HepG2 (cell line): ENCODE results near the gene PSENEN. TPM values are rescaled to one million over a fixed set of nuclear protein-coding genes. Genes with fewer than 3 reads are reported as not detected.
A peak's percentile ranks its signal among the peaks of the same experiment; 100 is the strongest.

ENCODE experiments used
- ATF4 ChIP-seq, 2 experiments: fragments of 450-650 bp in 1 of 2; sonication (generic) in 1 of 2; formaldehyde crosslinking; IDR thresholded peaks; 2 replicates each; pipeline versions ENCODE4 v1.5.0 to v1.8.0; 2020 to 2022; ENCODE audit warnings: mild to moderate bottlenecking in 1 of 2, missing genetic modification reagents in 1 of 2
- BCL3 ChIP-seq: sonication (generic); formaldehyde crosslinking; IDR thresholded peaks from 2 replicates; pipeline ENCODE4 v1.5.1; 2020; ENCODE audit warnings: mild to moderate bottlenecking, missing genetic modification reagents, moderate library complexity
- BCLAF1 ChIP-seq: fragments of 450-650 bp; IDR thresholded peaks from 2 replicates; pipeline ENCODE4 v1.6.1; 2017; ENCODE audit warnings: mild to moderate bottlenecking
- CHD2 ChIP-seq: IDR thresholded peaks from 2 replicates; pipeline ENCODE4 v1.6.1; 2011; ENCODE audit warnings: low read depth, low read length, improper control_type of control experiment
- CREB3 ChIP-seq: sonication (generic); formaldehyde crosslinking; IDR thresholded peaks from 2 replicates; pipeline ENCODE4 v1.5.0; 2020; ENCODE audit warnings: missing genetic modification reagents
- FOXP1 ChIP-seq, 2 experiments: fragments of 450-650 bp in 1 of 2; IDR thresholded peaks; 2 replicates each; pipeline ENCODE4 v1.6.1; 2017 to 2018; ENCODE audit warnings: antibody characterized with exemption in 1 of 2
- GFI1 ChIP-seq: sonication (generic); formaldehyde crosslinking; IDR thresholded peaks from 2 replicates; pipeline ENCODE4 v1.5.0; 2020; ENCODE audit warnings: missing genetic modification reagents, mild to moderate bottlenecking, borderline replicate concordance
- IRF2 ChIP-seq: IDR thresholded peaks from 2 replicates; pipeline ENCODE4 v1.6.1; 2018; ENCODE audit warnings: missing genetic modification reagents, missing compliant biosample characterization
- ISX ChIP-seq: sonication (generic); formaldehyde crosslinking; conservative IDR thresholded peaks from 2 replicates; pipeline ENCODE4 v1.5.0; 2020; ENCODE audit warnings: missing genetic modification reagents
- KLF6 ChIP-seq: IDR thresholded peaks from 2 replicates; pipeline ENCODE4 v1.8.0; 2016; ENCODE audit warnings: missing biosample characterization, missing genetic modification reagents
- MTA3 ChIP-seq: sonication (generic); formaldehyde crosslinking; IDR thresholded peaks from 2 replicates; pipeline ENCODE4 v1.4.0; 2020; ENCODE audit warnings: missing genetic modification reagents
- TBP ChIP-seq: sonication (generic); formaldehyde crosslinking; IDR thresholded peaks from 2 replicates; pipeline ENCODE4 v1.5.0; 2020; ENCODE audit warnings: missing genetic modification reagents
- TP53 ChIP-seq: sonication (generic); formaldehyde crosslinking; conservative IDR thresholded peaks from 2 replicates; pipeline ENCODE4 v1.4.0; 2020; ENCODE audit warnings: missing genetic modification reagents
- XBP1 ChIP-seq: sonication (generic); formaldehyde crosslinking; IDR thresholded peaks from 2 replicates; pipeline ENCODE4 v1.5.0; 2020; ENCODE audit warnings: missing genetic modification reagents
- ZBTB34 ChIP-seq: sonication (generic); formaldehyde crosslinking; IDR thresholded peaks from 2 replicates; pipeline ENCODE4 v1.8.0; 2022; ENCODE audit warnings: mild to moderate bottlenecking, missing genetic modification reagents
- ZGPAT ChIP-seq: IDR thresholded peaks from 2 replicates; pipeline ENCODE4 v1.6.1; 2016; ENCODE audit warnings: mild to moderate bottlenecking
- ZNF33A ChIP-seq: sonication (generic); formaldehyde crosslinking; IDR thresholded peaks from 2 replicates; pipeline ENCODE4 v1.5.1; 2020; ENCODE audit warnings: missing genetic modification reagents, mild to moderate bottlenecking, moderate library complexity, borderline replicate concordance
- ZNF557 ChIP-seq: sonication (generic); formaldehyde crosslinking; IDR thresholded peaks from 2 replicates; pipeline ENCODE4 v1.4.0; 2020; ENCODE audit warnings: missing genetic modification reagents
- ZNF598 ChIP-seq: sonication (generic); formaldehyde crosslinking; IDR thresholded peaks from 2 replicates; pipeline ENCODE4 v1.5.1; 2020; ENCODE audit warnings: mild to moderate bottlenecking, missing genetic modification reagents, borderline replicate concordance
- ZNF619 ChIP-seq: sonication (generic); formaldehyde crosslinking; IDR thresholded peaks from 2 replicates; pipeline ENCODE4 v1.4.0; 2020; ENCODE audit warnings: mild to moderate bottlenecking, missing genetic modification reagents
- ZNF7 ChIP-seq: IDR thresholded peaks from 2 replicates; pipeline ENCODE4 v1.6.1; 2016; ENCODE audit warnings: missing biosample characterization, missing genetic modification reagents
- polyA plus RNA-seq, 8 experiments: library from polyadenylated mRNA; depleted of rRNA in 3 of 8; stranded (reverse) in 7 of 8; unstranded in 1 of 8; fragments of >200 nt; fragmentation: Illumina TruSeq in 4 of 8; extraction: Trizol in 4 of 8; gene quantifications; 2 replicates each; pipeline versions ENCODE4 v1.2.1 to v1.2.3, GENCODE V29; 2011 to 2016; ENCODE audit warnings: low read depth in 4 of 8, missing spikeins in 1 of 8, mixed read lengths in 1 of 8; ENCODE audit not compliant: insufficient read depth in 1 of 8
- total RNA-seq, 5 experiments: library from RNA; depleted of rRNA; stranded (reverse); fragments of >200 nt; fragmentation: Illumina TruSeq; extraction: Trizol; gene quantifications; 2 replicates each; pipeline ENCODE4 v1.2.3, GENCODE V29; 2016; ENCODE audit warnings: low read depth in 1 of 5

Gene PSENEN
- total and polyA plus RNA-seq, 2 of the 13 experiments (the other 11 are each of a cell fraction or from before 2014, with no cell fraction given): 16.9 to 34.2 TPM

GRCh38 chr19:35740423-35741202, 4.8 kb upstream of the PSENEN start (continued):
- no peak for TF ChIP-seq FOXP1 (IDR thresholded peaks at IDR 0.05)
- TF ChIP-seq FOXP1 (CRISPR knock-in tag; IDR thresholded peaks at IDR 0.05): no peak
- TF ChIP-seq ZNF598 (CRISPR knock-in tag): peak; percentile 74; the same call in 1 of the 2 replicates
- TF ChIP-seq ISX (CRISPR knock-in tag): no peak
- peak; percentile 87; the same call in 1 of the 2 replicates for TF ChIP-seq ZGPAT (CRISPR knock-in tag)
- TF ChIP-seq TBP: no peak
- no peak for TF ChIP-seq CHD2
- TF ChIP-seq XBP1 (CRISPR knock-in tag): no peak
- TF ChIP-seq ZNF7 (CRISPR knock-in tag): no peak
- TF ChIP-seq KLF6: 0 out of 2 replicates have a peak, but pooled peaks have one; percentile 81
- no peak for TF ChIP-seq TP53
- peak; percentile 21; the same call in 1 of the 2 replicates for TF ChIP-seq GFI1 (CRISPR knock-in tag)
- TF ChIP-seq MTA3 (CRISPR knock-in tag): no peak
- no peak for TF ChIP-seq ZNF33A (CRISPR knock-in tag)
- no peak for TF ChIP-seq CREB3 (CRISPR knock-in tag)
- no peak for TF ChIP-seq BCL3 (CRISPR knock-in tag)
- TF ChIP-seq IRF2: peak; percentile 71
- TF ChIP-seq ATF4 (CRISPR knock-in tag; IDR thresholded peaks at IDR 0.05): peak in 1 of 2 experiments; percentile 47; a peak in 2 of 4 replicates
- TF ChIP-seq ZNF557: no peak
- TF ChIP-seq ZBTB34 (CRISPR knock-in tag): no peak
- peak; percentile 58; the same call in 1 of the 2 replicates for TF ChIP-seq ZNF619 (CRISPR knock-in tag)
- TF ChIP-seq BCLAF1: no peak
